ENCODE data around the gene PTBP3.

PTBP3 gene, protein sequence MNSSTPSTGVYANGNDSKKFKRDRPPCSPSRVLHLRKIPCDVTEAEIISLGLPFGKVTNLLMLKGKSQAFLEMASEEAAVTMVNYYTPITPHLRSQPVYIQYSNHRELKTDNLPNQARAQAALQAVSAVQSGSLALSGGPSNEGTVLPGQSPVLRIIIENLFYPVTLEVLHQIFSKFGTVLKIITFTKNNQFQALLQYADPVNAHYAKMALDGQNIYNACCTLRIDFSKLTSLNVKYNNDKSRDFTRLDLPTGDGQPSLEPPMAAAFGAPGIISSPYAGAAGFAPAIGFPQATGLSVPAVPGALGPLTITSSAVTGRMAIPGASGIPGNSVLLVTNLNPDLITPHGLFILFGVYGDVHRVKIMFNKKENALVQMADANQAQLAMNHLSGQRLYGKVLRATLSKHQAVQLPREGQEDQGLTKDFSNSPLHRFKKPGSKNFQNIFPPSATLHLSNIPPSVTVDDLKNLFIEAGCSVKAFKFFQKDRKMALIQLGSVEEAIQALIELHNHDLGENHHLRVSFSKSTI

DNA sequence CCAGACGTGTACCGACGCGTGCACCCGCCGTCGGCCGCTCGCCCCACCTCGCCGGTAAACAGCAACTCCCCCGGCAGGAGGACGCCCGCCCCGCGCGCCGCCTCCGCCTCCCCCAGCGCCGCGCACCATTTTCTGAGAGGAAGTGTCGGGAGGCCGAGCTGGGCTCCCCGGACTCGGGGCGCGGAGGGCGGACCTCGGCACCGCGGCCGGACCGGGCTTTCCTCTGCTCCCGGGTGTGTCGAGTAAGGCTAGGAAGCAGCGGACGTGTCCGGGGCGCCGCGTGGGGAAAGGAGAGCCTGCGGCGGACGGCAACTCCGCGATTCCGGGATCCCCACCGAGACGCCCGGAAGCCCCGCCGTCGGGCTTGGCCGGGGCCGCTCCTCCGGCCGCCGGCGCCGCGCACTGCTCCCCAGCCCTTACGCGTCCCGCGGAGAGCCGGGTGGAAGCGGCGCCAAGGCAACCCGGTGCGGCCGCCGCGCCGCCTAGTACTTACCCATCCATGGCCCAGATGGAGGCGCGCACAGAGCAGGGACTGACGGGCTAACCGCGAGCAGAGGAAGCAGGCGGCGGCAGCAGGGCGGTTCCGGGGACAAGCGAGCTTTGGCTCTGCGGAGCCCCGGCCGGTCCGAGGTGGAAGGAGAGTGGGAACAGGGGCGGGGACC, at the start of gene PTBP3:
Gene PTBP3, minus strand, starts transcription at position 643 of the 662 bp plus-strand sequence. CDS start 35,754 bp downstream, outside the sequence.
- no peaks in the 10 kb centered on the region for H4K20me1 ChIP-seq (ENCODE audit: insufficient read depth, low read length)
- H2AFZ ChIP-seq (ENCODE audit: low read length) = peak within 1 kb of the TSS; percentile 51
- 0 out of 2 replicates have a peak, but pooled peaks cover 6% of the 10 kb centered on the region for H3F3A ChIP-seq (ENCODE audit: insufficient read depth, low read length)
- H3K4me2 ChIP-seq (ENCODE audit: low read length) = peak within 1 kb of the TSS; percentile 95
- H3K36me3 ChIP-seq (ENCODE audit: insufficient read depth, low read length) = peaks cover 5% of the 10 kb centered on the region; the same call in 1 of the 2 replicates
- H3K79me2 ChIP-seq (ENCODE audit: insufficient read depth, low read length) = peaks cover 46% of the 10 kb centered on the region
- H3K4me1 ChIP-seq (ENCODE audit: insufficient read depth, low read length, severe bottlenecking) = peaks cover 35% of the 10 kb centered on the region
- peak within 1 kb of the TSS; percentile 91 for H3K9ac ChIP-seq (ENCODE audit: low read length)
- H3K9me2 ChIP-seq (ENCODE audit: low read depth, low read length) = no peaks in the 10 kb centered on the region
- no peaks in the 10 kb centered on the region for H3K9me3 ChIP-seq (ENCODE audit: low read length)
- peak within 1 kb of the TSS; percentile 85 for H3K4me3 ChIP-seq (ENCODE audit: low read depth, low read length, poor library complexity, severe bottlenecking)
- no peak for TF ChIP-seq EZH2 (IDR thresholded peaks at IDR 0.05; ENCODE audit: borderline replicate concordance, low read length)
- TF ChIP-seq, protein P1, sequence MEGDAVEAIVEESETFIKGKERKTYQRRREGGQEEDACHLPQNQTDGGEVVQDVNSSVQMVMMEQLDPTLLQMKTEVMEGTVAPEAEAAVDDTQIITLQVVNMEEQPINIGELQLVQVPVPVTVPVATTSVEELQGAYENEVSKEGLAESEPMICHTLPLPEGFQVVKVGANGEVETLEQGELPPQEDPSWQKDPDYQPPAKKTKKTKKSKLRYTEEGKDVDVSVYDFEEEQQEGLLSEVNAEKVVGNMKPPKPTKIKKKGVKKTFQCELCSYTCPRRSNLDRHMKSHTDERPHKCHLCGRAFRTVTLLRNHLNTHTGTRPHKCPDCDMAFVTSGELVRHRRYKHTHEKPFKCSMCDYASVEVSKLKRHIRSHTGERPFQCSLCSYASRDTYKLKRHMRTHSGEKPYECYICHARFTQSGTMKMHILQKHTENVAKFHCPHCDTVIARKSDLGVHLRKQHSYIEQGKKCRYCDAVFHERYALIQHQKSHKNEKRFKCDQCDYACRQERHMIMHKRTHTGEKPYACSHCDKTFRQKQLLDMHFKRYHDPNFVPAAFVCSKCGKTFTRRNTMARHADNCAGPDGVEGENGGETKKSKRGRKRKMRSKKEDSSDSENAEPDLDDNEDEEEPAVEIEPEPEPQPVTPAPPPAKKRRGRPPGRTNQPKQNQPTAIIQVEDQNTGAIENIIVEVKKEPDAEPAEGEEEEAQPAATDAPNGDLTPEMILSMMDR (IDR thresholded peaks at IDR 0.05; ENCODE audit: low read length) = no peak
- no peaks in the 10 kb centered on the region for H3K27me3 ChIP-seq (ENCODE audit: insufficient read depth, low read length)
- peak within 1 kb of the TSS; percentile 85 for H3K27ac ChIP-seq (ENCODE audit: low read depth, low read length, poor library complexity, severe bottlenecking)

DNA sequence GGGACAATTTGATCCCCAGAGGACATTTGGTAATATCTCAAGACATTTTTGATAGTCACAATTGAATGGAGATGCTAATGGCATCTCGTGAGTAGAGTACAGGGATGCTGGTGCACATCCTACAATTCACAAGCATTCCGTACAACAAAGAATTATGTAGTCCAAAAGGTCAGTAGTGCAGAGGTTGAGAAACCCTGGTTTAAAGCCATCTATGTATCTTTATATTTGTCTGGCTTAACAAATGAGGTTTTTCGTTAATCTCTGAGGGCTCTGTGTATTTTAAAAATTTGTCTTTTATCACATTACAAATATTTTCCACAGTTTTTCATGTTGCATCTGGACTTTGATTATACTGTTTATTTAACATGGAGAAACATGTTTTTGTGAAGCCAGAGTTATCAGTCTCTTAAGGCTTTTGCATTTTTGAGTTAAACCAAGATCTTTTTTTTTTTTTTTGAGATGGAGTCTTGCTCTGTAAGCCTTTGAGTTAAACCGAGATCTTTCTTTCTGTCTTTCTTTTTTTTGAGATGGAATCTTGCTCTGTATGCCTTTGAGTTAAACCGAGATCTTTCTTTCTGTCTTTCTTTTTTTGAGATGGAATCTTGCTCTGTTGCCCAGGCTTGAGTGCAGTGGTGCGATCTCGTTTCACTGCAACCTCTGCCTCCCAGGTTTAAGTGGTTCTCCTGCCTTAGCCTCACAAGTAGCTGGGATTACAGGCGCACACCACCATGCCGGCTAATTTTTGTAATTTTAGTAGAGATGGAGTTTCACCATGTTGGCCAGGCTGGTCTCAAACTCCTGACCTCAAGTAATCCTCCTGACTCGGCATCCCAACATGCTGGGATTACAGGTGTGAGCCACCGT, 49.3 kb upstream of the PTBP3 start:
- Histone ChIP-seq H3F3A (ENCODE audit: insufficient read depth, low read length) (no peaks in the 10 kb centered on the region), H3K9me3 (ENCODE audit: low read length) (no peaks in the 10 kb centered on the region), H3K27ac (ENCODE audit: low read depth, low read length, poor library complexity, severe bottlenecking) (peak overlapping the region; percentile 82), H3K27me3 (ENCODE audit: insufficient read depth, low read length) (no peaks in the 10 kb centered on the region), H3K79me2 (ENCODE audit: insufficient read depth, low read length) (peaks cover 4% of the 10 kb centered on the region; the same call in 1 of the 2 replicates), H2AFZ (ENCODE audit: low read length) (no peak overlapping the region), H4K20me1 (ENCODE audit: insufficient read depth, low read length) (no peaks in the 10 kb centered on the region), H3K36me3 (ENCODE audit: insufficient read depth, low read length) (no peaks in the 10 kb centered on the region), H3K9ac (ENCODE audit: low read length) (peak overlapping the region; percentile 23; the same call in 1 of the 2 replicates), H3K4me2 (ENCODE audit: low read length) (peak overlapping the region; percentile 54), H3K4me3 (ENCODE audit: low read depth, low read length, poor library complexity, severe bottlenecking) (peak overlapping the region; percentile 37), H3K9me2 (ENCODE audit: low read depth, low read length) (no peaks in the 10 kb centered on the region), H3K4me1 (ENCODE audit: insufficient read depth, low read length, severe bottlenecking) (peaks cover 70% of the 10 kb centered on the region)
- no peak for TF ChIP-seq EZH2 (IDR thresholded peaks at IDR 0.05; ENCODE audit: borderline replicate concordance, low read length)
- TF ChIP-seq, protein P1 (IDR thresholded peaks at IDR 0.05; ENCODE audit: low read length) = no peak

DNA sequence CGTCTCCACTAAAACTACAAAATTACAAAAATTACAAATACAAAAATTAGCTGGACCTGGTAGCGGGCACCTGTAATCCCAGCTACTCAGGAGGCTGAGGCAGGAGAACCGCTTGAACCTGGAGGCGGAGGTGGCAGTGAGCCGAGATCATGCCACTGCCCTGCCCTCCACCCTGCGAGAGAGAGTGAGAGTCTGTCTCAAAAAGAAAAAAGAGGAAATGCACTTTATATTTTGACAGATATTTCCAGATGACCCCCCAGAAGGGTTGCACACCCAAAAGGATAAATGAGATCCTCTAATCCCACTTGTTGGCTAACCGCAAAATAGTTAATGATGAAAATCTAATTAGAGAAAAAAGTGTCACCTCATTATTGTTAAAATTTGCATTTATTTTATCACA, 48.6 kb upstream of the PTBP3 start:
- Histone ChIP-seq H2AFZ (ENCODE audit: low read length) (no peak overlapping the region), H3F3A (ENCODE audit: insufficient read depth, low read length) (no peaks in the 10 kb centered on the region), H3K27me3 (ENCODE audit: insufficient read depth, low read length) (no peaks in the 10 kb centered on the region), H3K9me3 (ENCODE audit: low read length) (no peaks in the 10 kb centered on the region), H3K9me2 (ENCODE audit: low read depth, low read length) (no peaks in the 10 kb centered on the region), H3K27ac (ENCODE audit: low read depth, low read length, poor library complexity, severe bottlenecking) (peak overlapping the region; percentile 82), H3K4me3 (ENCODE audit: low read depth, low read length, poor library complexity, severe bottlenecking) (peak overlapping the region; percentile 37), H3K36me3 (ENCODE audit: insufficient read depth, low read length) (no peaks in the 10 kb centered on the region), H3K9ac (ENCODE audit: low read length) (peak overlapping the region; percentile 23; the same call in 1 of the 2 replicates), H3K4me2 (ENCODE audit: low read length) (peak overlapping the region; percentile 54), H4K20me1 (ENCODE audit: insufficient read depth, low read length) (no peaks in the 10 kb centered on the region), H3K4me1 (ENCODE audit: insufficient read depth, low read length, severe bottlenecking) (peaks cover 73% of the 10 kb centered on the region), H3K79me2 (ENCODE audit: insufficient read depth, low read length) (peaks cover 4% of the 10 kb centered on the region; the same call in 1 of the 2 replicates)
- TF ChIP-seq, protein P1 (IDR thresholded peaks at IDR 0.05; ENCODE audit: low read length) = no peak
- no peak for TF ChIP-seq EZH2 (IDR thresholded peaks at IDR 0.05; ENCODE audit: borderline replicate concordance, low read length)
